K562 (cell line): Measurements from ENCODE around the gene TMOD3. TPM values are rescaled to one million over a fixed set of nuclear protein-coding genes. Genes with fewer than 3 reads are reported as not detected.
A peak's percentile ranks its signal among the peaks of the same experiment; 100 is the strongest.

ENCODE experiments used
- ARID1B ChIP-seq: fragments of 450-650 bp; IDR thresholded peaks from 2 replicates; pipeline ENCODE4 v1.6.1; 2016; ENCODE audit warnings: antibody characterized with exemption, mild to moderate bottlenecking, inconsistent platforms
- CBFB ChIP-seq: sonication (generic); formaldehyde crosslinking; IDR thresholded peaks from 2 replicates; pipeline ENCODE4 v1.4.0; 2020; ENCODE audit warnings: mild to moderate bottlenecking, missing genetic modification reagents
- DPF2 ChIP-seq: fragments of 450-650 bp; IDR thresholded peaks from 2 replicates; pipeline ENCODE4 v1.6.1; 2016
- ERF ChIP-seq: fragments of 450-650 bp; formaldehyde crosslinking; IDR thresholded peaks from 2 replicates; pipeline ENCODE4 v1.4.0; 2020; ENCODE audit warnings: mild to moderate bottlenecking, mixed read lengths
- GATA2 ChIP-seq: sonication (generic); formaldehyde crosslinking; IDR thresholded peaks from 2 replicates; pipeline ENCODE4 v1.4.0; 2020; ENCODE audit warnings: mild to moderate bottlenecking, missing genetic modification reagents
- GMEB1 ChIP-seq: fragments of 250-450 bp; sonication (Bioruptor Pico); IDR thresholded peaks from 2 replicates; pipeline ENCODE4 v1.4.0; 2020; ENCODE audit warnings: mild to moderate bottlenecking
- GTF2F1 ChIP-seq: IDR thresholded peaks from 2 replicates; pipeline ENCODE4 v1.6.1; 2011; ENCODE audit warnings: low read depth, low read length, improper control_type of control experiment
- HIVEP1 ChIP-seq: fragments of 250-450 bp; sonication (Bioruptor Pico); IDR thresholded peaks from 2 replicates; pipeline ENCODE4 v1.4.0; 2020; ENCODE audit warnings: mild to moderate bottlenecking
- JUND ChIP-seq, 2 experiments: IDR thresholded peaks; 2 replicates in 1 of 2; 3 replicates in 1 of 2; pipeline ENCODE4 v1.6.1; 2011; ENCODE audit warnings: borderline replicate concordance in 2 of 2, low read depth in 2 of 2, low read length in 2 of 2, improper control_type of control experiment in 1 of 2, missing biosample characterization in 1 of 2, missing genetic modification characterization in 1 of 2, missing genetic modification reagents in 1 of 2
- KDM2B ChIP-seq: fragments of 250-450 bp; sonication (Bioruptor Pico); IDR thresholded peaks from 2 replicates; pipeline ENCODE4 v1.8.0; 2021; ENCODE audit warnings: mild to moderate bottlenecking, moderate library complexity
- PYGO2 ChIP-seq: fragments of 450-650 bp; IDR thresholded peaks from 2 replicates; pipeline ENCODE4 v1.6.1; 2016; ENCODE audit warnings: mild to moderate bottlenecking, missing genetic modification characterization, moderate library complexity, missing compliant biosample characterization
- RNF219 ChIP-seq: fragments of 250-450 bp; sonication (Bioruptor Pico); IDR thresholded peaks from 2 replicates; pipeline ENCODE4 v1.5.0; 2022; ENCODE audit warnings: mild to moderate bottlenecking
- SMAD4 ChIP-seq: fragments of 250-450 bp; sonication (Bioruptor Pico); conservative IDR thresholded peaks from 2 replicates; pipeline ENCODE4 v1.8.0; 2021; ENCODE audit warnings: inconsistent platforms, mild to moderate bottlenecking, moderate library complexity
- TAF7 ChIP-seq: fragments of 450-650 bp; IDR thresholded peaks from 2 replicates; pipeline ENCODE4 v1.6.1; 2016; ENCODE audit warnings: missing genetic modification characterization, missing compliant biosample characterization
- TFAM ChIP-seq: fragments of 250-450 bp; sonication (Bioruptor Pico); conservative IDR thresholded peaks from 2 replicates; pipeline ENCODE4 v1.5.0; 2021; ENCODE audit warnings: mild to moderate bottlenecking, moderate library complexity
- ZNF639 ChIP-seq, 2 experiments: fragments of 200-800 bp in 1 of 2; sonication (Bioruptor generic) in 1 of 2; sonication (generic) in 1 of 2; formaldehyde crosslinking in 1 of 2; IDR thresholded peaks in 1 of 2; conservative IDR thresholded peaks in 1 of 2; 2 replicates each; pipeline versions ENCODE4 v1.5.0 to v1.6.1; 2016 to 2020; ENCODE audit warnings: missing compliant biosample characterization in 1 of 2, missing genetic modification characterization in 1 of 2, missing genetic modification reagents in 1 of 2
- polyA plus RNA-seq, 8 experiments: library from polyadenylated mRNA; depleted of rRNA in 4 of 8; stranded (reverse) in 5 of 8; unstranded in 3 of 8; fragments of >200 nt; fragmentation: Nextera tagmentation in 2 of 8; fragmentation: Illumina TruSeq in 1 of 8; extraction: Ambion mirVana in 2 of 8; extraction: Trizol in 1 of 8; gene quantifications; 2 replicates each; pipeline versions ENCODE4 v1.2.1 to v1.2.3, GENCODE V29; 2011 to 2014; ENCODE audit warnings: inconsistent platforms in 1 of 8, missing spikeins in 1 of 8
- total RNA-seq, 7 experiments: library from RNA; depleted of rRNA in 6 of 7; stranded (reverse); fragments of >200 nt in 6 of 7; fragmentation: Illumina TruSeq in 2 of 7; extraction: Trizol in 2 of 7; gene quantifications; 2 replicates each; pipeline versions ENCODE4 v1.2.1 to v1.2.3, GENCODE V29; 2011 to 2021; ENCODE audit warnings: low replicate concordance in 1 of 7
- TF ChIP-seq, protein P1 (sequence below): sonication (generic); formaldehyde crosslinking; IDR thresholded peaks from 2 replicates; pipeline ENCODE4 v1.8.0; 2022; ENCODE audit warnings: mild to moderate bottlenecking, missing genetic modification reagents
- TF ChIP-seq, protein P2 (sequence below): fragments of 450-650 bp; IDR thresholded peaks from 2 replicates; pipeline ENCODE4 v1.6.1; 2016

The TMOD3 gene
- total and polyA plus RNA-seq, 9 of the 15 experiments (the other 6 are each of a cell fraction or from before 2014, with no cell fraction given), result 6.8 to 45.0 (median 30.9) TPM

DNA sequence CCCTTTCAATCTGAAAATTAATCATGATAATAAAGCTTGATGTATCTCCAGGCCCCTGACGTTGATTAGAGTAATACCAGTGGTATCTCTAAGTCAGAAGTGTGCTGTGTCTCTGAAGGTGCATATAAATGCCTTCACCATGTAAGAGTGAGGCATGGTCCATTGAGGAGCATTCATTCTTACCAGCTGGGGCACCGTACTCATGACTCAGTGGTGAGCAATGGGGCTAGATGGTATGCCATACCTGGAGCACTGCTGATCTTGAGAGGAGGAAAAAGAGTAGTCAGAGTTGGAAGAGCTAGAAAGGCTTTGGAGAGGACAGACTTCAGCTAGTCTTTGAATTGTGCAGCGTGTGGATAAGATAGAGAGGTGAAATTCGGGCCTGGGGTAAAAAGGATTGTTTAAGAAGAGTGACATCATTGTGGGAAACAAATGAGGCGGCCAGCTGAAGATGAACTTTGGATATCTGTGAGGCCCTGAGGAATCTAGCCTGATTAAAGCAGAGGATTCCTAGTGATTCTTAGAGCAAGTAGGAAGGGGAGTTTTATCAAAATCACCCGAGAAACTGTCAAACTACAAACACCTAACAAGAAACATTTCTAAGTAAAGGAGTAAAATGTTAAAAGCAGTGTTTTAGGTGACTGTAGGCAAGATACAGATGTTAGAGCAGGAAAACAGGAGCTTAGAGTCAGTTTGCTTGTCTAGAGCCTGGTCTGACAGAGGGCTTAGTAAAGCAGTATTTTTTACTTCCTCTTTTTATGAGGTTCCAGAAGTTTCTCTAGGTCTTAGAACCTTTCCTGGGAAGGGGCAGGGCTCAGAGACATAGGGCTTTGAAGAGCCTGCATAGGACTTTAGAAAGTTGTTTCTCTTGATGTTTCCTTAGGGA lies 13.6 kb downstream of the TMOD3 start (continued):
- no peak for TF ChIP-seq GTF2F1
- TF ChIP-seq TFAM (CRISPR knock-in tag), result no peak
- no peak for TF ChIP-seq TAF7 (tag)
- TF ChIP-seq GATA2, result no peak
- peak; percentile 31; the same call in 1 of the 2 replicates for TF ChIP-seq DPF2
- TF ChIP-seq KDM2B (CRISPR knock-in tag), result no peak
- TF ChIP-seq ZNF639 (CRISPR knock-in tag; conservative IDR thresholded peaks at IDR 0.05 in 1 of 2, IDR thresholded peaks at IDR 0.05 in 1 of 2), result peak in 1 of 2 experiments; percentile 38; a peak in 1 of 4 replicates
- TF ChIP-seq HIVEP1 (CRISPR knock-in tag), result no peak
- no peak for TF ChIP-seq RNF219 (CRISPR knock-in tag)
- TF ChIP-seq, protein P1, sequence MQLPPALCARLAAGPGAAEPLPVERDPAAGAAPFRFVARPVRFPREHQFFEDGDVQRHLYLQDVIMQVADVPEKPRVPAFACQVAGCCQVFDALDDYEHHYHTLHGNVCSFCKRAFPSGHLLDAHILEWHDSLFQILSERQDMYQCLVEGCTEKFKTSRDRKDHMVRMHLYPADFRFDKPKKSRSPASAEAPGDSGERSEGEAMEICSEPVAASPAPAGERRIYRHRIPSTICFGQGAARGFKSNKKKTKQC (CRISPR knock-in tag), result no peak
- TF ChIP-seq PYGO2 (tag), result no peak
- TF ChIP-seq SMAD4 (CRISPR knock-in tag), result no peak
- TF ChIP-seq GMEB1 (CRISPR knock-in tag), result no peak
- TF ChIP-seq JUND (IDR thresholded peaks at IDR 0.05; ENCODE audit: borderline replicate concordance, low read depth, low read length), result no peak
- peak; percentile 78; the same call in 2 of the 3 replicates for TF ChIP-seq JUND (tag; IDR thresholded peaks at IDR 0.05; ENCODE audit: borderline replicate concordance, low read depth, low read length)
- TF ChIP-seq CBFB (CRISPR knock-in tag), result no peak
- TF ChIP-seq ERF (CRISPR knock-in tag), result no peak
- TF ChIP-seq, protein P2, sequence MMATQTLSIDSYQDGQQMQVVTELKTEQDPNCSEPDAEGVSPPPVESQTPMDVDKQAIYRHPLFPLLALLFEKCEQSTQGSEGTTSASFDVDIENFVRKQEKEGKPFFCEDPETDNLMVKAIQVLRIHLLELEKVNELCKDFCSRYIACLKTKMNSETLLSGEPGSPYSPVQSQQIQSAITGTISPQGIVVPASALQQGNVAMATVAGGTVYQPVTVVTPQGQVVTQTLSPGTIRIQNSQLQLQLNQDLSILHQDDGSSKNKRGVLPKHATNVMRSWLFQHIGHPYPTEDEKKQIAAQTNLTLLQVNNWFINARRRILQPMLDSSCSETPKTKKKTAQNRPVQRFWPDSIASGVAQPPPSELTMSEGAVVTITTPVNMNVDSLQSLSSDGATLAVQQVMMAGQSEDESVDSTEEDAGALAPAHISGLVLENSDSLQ, result 0 out of 2 replicates have a peak, but pooled peaks have one; percentile 5
- 0 out of 2 replicates have a peak, but pooled peaks have one; percentile 42 for TF ChIP-seq ARID1B
